Thoracic aorta (tissue), 2 donors: Measurements from ENCODE around the gene ASIC2. TPM values are rescaled to one million over a fixed set of nuclear protein-coding genes. Genes with fewer than 3 reads are reported as not detected.
A peak's percentile ranks its signal among the peaks of the same experiment; 100 is the strongest.

Experiments used
- ATAC-seq: fragments of 150-250 bp; one replicate; pipeline ENCODE4 v1.8.0; 2017; ENCODE audit warnings: low read depth; ENCODE audit not compliant: insufficient number of reproducible peaks, low FRiP score
- DNase-seq: peaks from one replicate; pipeline ENCODE4 v3.0.0-alpha.2; 2020; ENCODE audit warnings: low spot score
- H3K27ac ChIP-seq, 2 donors: fragments of 200-600 bp; sonication (generic); 1 replicate in 1 of 2; 2 replicates in 1 of 2; pipeline ENCODE4 v1.5.1; 2016; ENCODE audit warnings: mild to moderate bottlenecking in 2 of 2, moderate library complexity in 2 of 2
- H3K27me3 ChIP-seq: fragments of 200-600 bp; sonication (generic); replicated peaks from 2 replicates; pipeline ENCODE4 v1.6.0; 2016; ENCODE audit warnings: mild to moderate bottlenecking; ENCODE audit not compliant: insufficient read depth
- H3K36me3 ChIP-seq: fragments of 200-600 bp; sonication (generic); one replicate; pipeline ENCODE4 v1.5.1; 2016
- H3K4me1 ChIP-seq, 2 donors: fragments of 200-600 bp; sonication (generic); 1 replicate in 1 of 2; 2 replicates in 1 of 2; pipeline versions ENCODE4 v1.5.1 to v1.6.0; 2016; ENCODE audit warnings: low read depth in 2 of 2, mild to moderate bottlenecking in 1 of 2; ENCODE audit not compliant: control insufficient read depth in 1 of 2
- H3K4me3 ChIP-seq: fragments of 200-600 bp; sonication (generic); 2 replicates; pipeline ENCODE4 v1.5.1; 2016; ENCODE audit warnings: mild to moderate bottlenecking
- H3K9me3 ChIP-seq: fragments of 200-600 bp; sonication (generic); 2 replicates; pipeline ENCODE4 v1.5.1; 2016
- CTCF ChIP-seq: fragments of 200-600 bp; sonication (generic); IDR thresholded peaks from one replicate; pipeline ENCODE4 v1.5.1; 2019; ENCODE audit warnings: antibody characterized with exemption
- total RNA-seq, 2 donors: library from RNA; depleted of rRNA; stranded (reverse); fragments of >200 nt; gene quantifications; one replicate each; pipeline versions ENCODE4 v1.1.0 to v1.2.3, GENCODE V29; 2016

ASIC2 gene
- total RNA-seq, 2 donors from 2014 or later: 0.54 to 1.1 TPM

- no peak for DNase-seq
- Histone ChIP-seq H3K27ac (no peak overlapping the region), H3K27me3 (no peaks in the 10 kb centered on the region), H3K9me3 (no peaks in the 10 kb centered on the region), H3K4me1 (no peaks in the 10 kb centered on the region), H3K4me3 (no peak overlapping the region), H3K36me3 (no peaks in the 10 kb centered on the region)
- no peak for ATAC-seq
- TF ChIP-seq CTCF: no peak
Measured at GRCh38 chr17:33299115-33299514, 6.0 kb upstream of the ASIC2 start.

GRCh38 chr17:33297643-33298042 is 4.5 kb upstream of the ASIC2 start:
- no peak for DNase-seq
- no peak for TF ChIP-seq CTCF
- H3K4me3 ChIP-seq: no peak overlapping the region
- H3K27me3 ChIP-seq: no peaks in the 10 kb centered on the region
- no peak overlapping the region for H3K27ac ChIP-seq
- ATAC-seq: no peak
- no peaks in the 10 kb centered on the region for H3K36me3 ChIP-seq
- H3K4me1 ChIP-seq: peaks cover 0 to 10% of the 10 kb centered on the region in 2 donors
- H3K9me3 ChIP-seq: no peaks in the 10 kb centered on the region

GRCh38 chr17:33294994-33295393 is 1.9 kb upstream of the ASIC2 start:
- H3K4me3 ChIP-seq: no peak overlapping the region
- H3K27ac ChIP-seq: no peak overlapping the region
- no peaks in the 10 kb centered on the region for H3K36me3 ChIP-seq
- ATAC-seq: no peak
- DNase-seq: no peak
- no peaks in the 10 kb centered on the region for H3K27me3 ChIP-seq
- TF ChIP-seq CTCF: no peak
- peaks cover 4 to 20% of the 10 kb centered on the region in 2 donors for H3K4me1 ChIP-seq
- H3K9me3 ChIP-seq: no peaks in the 10 kb centered on the region

- Histone ChIP-seq H3K27ac (no peak overlapping the region), H3K27me3 (no peaks in the 10 kb centered on the region), H3K4me1 (peaks cover 4 to 20% of the 10 kb centered on the region in 2 donors), H3K4me3 (peak overlapping the region; percentile 66), H3K36me3 (no peaks in the 10 kb centered on the region), H3K9me3 (no peaks in the 10 kb centered on the region)
- ATAC-seq: no peak
- no peak for DNase-seq
- peak; percentile 31 for TF ChIP-seq CTCF
Measured at GRCh38 chr17:33292201-33292980, 704 bp downstream of the ASIC2 start.

- ATAC-seq: no peak
- no peak for TF ChIP-seq CTCF
- Histone ChIP-seq H3K4me1 (peaks cover 4 to 20% of the 10 kb centered on the region in 2 donors), H3K27me3 (no peaks in the 10 kb centered on the region), H3K4me3 (peak overlapping the region; percentile 66), H3K36me3 (no peaks in the 10 kb centered on the region), H3K27ac (no peak overlapping the region), H3K9me3 (no peaks in the 10 kb centered on the region)
- no peak for DNase-seq
Measured at GRCh38 chr17:33291248-33292200, 1.6 kb downstream of the ASIC2 start.
